GM19395 (cell line): ENCODE results near the gene ARHGAP10.

Source experiments
- ATAC-seq: cut with Tn5 transposase; IDR thresholded peaks from one replicate; pipeline ENCODE4 v1.9.1; 2021; ENCODE audit warnings: mild to moderate bottlenecking, moderate library complexity; ENCODE audit not compliant: unreplicated experiment

ARHGAP10 gene

DNA sequence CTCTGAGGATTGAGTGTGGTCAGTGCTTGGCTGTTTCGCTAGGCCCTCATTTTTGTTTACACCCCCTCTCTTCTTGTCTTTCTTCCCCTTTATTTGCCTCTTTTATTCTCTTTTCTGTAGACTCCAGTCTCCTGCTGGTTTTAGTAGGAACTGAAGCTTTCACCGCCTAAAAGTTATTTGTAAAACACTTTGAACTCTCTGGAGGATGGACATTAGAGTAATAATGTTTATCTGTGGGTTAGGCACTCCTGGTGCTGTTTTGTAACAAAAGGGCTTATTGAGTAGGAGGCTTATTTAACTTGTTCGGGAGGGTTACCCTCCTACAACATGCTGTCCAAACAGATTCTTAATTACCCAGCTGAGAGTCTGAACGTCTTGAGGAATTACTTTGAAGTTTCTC, 1.6 kb upstream of the ARHGAP10 start:
- ATAC-seq, result no peak

DNA sequence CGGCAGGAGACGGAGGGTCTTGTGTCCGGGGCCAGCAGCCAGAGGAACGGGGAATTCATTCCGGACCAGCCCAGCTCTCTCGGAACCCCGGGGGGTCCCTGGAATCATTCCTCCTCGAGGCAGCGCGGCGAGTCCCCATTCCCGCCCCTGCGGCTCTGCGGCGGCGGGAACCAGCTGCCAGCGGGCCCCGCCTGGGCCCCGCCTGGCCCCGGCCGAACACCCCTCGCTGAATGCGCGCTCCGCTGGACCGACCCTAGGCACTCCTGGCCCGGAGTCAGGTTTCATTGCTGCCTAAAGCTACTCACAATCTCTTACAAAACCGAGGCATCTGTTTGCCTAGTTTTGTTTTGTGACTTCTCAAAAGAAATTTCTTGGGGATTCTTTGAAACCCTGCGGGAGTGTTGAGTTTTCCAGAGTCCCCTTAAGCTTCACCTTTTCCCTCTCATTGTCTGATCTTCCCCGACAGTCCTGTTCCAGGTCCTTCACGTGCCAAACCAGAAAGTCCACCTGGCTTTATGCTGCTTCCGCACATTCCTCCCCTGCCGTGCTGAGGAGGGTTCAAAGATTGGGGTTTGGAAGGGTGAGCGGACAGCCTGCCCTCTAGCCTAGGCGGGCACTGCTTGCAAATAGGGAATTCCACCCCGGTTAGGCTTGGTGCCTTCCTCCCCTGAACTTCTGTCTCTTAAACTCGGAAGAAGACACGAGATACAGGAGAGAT, 789 bp downstream of the ARHGAP10 start:
- ATAC-seq, result peak; percentile 31

DNA sequence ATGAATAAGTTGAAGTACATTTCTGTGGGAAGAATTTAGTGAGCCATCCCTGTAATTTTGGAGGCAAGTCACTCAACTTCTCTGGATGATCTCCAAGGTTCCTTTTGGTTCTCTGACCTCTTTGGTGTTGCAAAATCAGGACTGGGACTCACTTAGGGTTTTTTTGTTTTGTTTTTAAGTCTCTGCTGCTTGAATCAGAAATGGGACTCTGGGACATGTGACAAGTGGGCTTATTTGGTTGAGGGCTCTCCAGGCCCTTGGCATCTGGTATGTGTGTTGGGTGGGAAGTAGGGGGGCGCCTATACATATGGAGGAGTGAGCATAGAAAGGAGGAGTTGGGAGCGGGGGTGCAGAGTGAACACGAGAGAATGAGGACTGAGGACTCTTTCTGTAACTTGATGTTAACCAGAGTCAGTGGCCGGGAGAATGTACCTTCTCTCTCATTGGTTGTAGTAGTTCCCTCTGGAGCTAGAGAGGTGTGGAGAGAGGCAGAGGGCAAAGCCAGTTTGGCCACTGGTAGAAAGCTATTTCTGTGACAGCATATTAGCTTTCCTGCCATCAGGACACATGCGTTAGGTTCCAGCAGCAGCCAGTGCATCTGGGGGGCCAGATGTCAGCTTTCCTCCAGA, 1.9 kb downstream of the ARHGAP10 start:
- ATAC-seq, result no peak

DNA sequence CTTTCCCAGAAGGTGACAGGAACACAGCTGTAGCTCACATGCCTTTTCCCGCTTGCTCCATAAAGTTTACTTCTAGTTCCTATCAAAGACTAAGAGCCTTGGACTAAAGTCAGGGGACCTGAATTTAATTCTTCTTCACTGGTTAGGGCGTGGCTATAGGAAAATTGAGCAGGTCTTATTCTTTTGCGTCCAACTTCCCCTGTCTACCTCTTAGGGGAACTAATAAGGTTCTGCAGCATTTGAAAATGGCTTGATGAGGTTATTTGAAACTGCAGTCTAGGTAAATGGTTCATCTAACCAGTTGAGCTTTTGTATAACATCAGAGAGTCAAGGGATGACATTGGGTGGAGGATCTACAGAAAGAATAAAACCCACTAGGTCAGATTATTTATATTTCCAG, 2.6 kb downstream of the ARHGAP10 start:
- ATAC-seq, result no peak

DNA sequence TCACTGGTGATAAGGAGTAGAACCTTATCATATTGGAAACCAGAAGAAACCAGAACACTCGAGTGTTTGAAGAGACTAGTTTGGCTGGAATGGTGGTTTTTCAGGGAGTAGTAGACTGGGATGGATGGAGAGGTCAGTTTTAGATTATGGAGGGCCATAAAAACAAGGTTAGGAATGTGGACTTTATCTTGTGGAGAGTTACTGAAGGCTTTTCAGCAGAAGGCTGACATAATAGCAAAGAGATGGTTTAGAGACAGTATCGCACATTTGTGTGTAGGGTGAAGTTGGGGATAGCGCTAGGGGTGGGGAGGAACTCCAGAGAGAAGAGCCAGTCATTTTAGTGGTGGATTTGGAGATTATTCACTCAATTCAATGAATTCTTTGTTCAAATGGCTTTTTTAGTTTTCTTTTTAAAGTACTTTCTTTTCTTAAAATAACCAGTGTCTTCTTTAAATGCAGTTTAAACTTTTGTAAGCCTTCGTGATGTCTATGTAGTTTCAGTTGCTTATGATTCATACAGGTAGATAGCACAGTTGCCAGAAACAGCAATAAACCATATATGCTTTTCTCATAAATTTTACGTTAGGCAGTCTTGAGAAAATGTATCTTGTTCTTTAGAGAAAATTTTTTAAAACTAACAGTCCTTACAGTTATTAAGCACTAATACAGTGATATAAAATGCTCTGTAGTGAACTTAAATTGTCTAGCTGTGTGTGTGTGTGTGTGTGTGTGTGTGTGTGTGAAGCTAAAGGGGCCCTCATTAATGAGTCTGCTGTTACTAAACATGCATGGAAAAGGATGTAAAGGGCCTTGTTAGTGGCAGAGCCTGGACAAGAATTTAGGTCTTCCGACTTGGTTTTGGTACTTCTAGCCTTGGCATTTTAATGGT, 3.8 kb downstream of the ARHGAP10 start:
- ATAC-seq, result peak; percentile 29

DNA sequence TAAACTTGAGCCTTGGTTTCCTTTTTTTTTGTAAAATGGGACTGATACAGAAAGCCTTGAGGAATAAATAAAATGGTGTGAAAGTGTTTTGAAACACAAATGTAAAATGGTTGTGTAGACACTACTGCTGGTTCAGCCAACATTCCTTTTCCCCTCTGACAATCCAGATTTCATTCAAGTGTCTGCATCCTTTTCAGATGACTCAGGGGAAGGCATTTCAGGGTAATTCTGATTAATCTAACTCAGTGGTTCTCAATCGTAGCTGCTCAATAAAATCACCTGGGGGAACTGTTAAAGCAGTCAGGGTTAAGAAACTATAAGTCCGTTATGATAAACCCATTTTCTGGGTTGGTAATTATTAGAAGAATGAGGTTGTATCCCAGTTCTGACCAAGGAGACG, 4.6 kb downstream of the ARHGAP10 start:
- ATAC-seq, result no peak

DNA sequence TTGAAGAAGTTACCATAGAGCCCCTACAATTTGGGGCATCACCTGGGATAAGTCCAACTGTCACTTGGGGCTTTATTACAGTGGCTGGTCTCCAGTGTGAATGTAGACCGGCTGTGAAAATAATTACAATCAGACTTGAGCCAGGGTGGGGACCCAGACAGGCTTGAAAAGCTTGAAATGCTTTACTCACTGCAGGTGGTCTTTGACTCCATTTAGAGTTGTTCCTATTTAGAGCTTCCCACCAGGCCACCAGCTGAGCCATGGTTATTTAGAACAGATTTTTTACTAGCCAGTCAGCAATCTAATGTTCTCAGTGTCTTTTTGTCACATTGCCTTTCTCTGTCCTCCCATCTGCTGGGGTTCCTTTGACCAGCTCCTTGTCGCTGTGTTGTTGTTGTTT, 5.7 kb downstream of the ARHGAP10 start:
- no peak for ATAC-seq

DNA sequence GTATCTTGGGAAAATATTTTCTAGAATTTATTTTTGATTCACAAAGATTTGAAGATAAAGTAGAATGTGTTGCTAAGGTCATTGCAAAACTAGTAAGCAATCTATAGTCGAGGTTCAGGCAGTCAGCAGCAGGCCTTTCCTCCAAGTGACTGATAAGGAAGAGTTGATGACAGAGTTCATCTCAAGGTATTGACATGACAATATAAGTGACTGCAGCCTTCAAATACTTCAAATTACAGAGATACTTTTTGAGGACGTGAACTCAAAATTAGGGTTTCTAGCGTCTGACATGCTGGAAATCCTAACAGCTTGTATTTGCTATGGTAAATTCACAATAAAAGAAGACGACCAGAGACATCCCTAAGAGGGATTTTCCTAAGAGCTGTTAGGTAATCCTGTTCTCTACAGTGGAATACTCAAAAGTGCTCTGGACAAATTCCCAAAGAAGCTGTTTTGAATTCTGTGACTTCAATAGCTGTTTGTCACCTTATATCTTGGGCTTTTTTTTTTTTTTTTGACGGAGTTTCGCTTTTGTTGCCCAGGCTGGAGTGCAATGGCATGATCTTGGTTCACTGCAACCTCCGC, 7.4 kb downstream of the ARHGAP10 start:
- no peak for ATAC-seq

DNA sequence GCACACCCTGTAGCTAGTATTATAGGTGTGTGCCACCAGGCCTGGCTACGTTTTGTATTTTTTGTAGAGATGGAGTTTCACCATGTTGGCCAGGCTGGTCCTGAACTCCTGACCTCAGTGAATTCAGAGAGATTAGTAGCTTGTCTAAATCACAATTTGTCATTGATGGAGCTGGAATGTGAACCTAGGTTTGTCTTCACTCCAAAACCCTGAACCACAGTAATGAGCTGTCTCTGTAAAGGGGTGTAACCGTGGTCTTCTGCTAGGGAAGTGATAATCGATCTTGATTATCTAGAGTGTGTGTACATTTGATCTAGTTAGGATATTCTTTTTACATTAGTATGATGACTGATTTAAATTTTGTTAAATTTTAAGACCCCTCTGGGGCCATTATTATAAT, 8.3 kb downstream of the ARHGAP10 start:
- ATAC-seq, result no peak

DNA sequence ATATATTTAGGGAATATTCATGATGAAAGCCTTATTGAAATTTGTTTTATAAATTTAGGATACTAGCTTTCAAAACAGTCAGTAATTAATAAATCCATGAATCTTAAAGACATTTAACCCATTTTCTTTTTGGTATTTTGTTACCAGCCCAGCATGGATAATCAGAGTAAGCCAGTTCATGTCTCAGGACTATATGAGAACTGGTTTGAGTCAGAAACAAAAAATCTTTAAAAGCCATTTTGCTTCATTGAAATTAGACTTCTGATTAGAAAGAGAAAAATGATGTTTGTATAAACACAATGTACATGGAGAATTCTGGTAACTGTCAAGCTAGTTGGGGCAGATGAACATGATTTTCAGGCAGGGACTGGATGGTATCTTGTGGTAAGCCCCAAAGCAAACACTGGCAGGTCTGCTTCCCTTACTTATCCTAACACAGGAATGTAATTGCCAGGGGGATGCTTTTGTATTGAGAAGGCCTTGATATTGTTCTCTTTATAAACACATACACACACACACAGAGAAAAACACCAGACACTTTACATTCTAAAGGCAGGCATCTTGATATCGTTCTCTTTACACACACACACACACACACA, 9.4 kb downstream of the ARHGAP10 start:
- ATAC-seq, result no peak

DNA sequence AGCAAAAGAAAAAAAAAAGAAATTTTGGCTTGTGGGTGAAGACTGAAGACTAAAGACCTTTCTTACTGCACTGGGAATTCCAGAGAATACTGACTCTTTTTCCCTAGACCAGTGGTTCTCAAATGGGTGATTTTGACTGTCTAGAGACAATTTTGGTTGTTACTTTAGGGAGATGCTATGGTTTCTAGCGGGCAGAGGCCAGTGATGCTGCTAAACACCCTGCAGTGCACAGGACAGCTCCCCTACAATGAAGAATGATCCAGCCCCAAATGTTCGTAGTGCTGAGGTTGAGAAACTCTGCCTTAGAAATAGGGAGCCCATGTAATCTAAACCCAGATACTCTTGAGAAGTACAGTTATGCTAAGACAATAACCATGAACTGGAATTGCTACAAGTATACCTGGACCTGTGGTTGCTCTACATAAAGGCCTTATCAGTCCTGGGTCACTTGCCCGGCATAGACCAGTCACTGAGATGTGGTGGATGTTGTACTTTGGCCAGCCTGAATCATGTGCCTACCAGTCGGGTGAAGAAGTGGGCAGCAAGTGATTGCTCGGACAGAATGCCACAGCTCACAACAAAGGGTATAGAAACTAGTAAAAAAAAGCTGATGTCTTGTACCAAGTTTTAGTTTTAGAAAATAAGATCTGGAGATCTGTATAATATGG, 16.0 kb downstream of the ARHGAP10 start:
- no peak for ATAC-seq

DNA sequence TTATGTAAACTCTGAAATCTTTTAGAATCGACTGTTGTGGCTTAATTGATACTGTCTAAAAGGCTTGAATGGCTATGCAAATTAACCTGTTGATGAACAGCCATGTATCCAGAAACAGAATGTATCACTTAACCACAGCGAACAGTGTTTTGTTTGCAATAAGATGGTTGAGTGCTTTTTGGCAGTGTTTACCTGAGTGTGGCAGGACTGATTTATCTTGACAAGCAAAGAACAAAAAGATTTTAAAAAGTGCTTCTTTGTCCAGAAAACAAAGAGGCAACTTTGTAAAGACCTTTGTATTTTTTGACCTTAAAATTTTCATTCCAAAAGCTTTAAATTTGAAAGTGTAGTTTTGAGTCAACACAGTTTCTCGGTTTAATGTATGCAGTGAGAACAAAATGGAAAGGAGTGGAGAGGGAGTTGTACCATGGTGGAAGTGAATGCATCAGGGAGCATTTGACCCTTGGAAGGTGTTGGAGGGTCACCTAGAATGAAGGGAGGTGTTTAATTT, 18.0 kb downstream of the ARHGAP10 start:
- ATAC-seq, result peak; percentile 99

DNA sequence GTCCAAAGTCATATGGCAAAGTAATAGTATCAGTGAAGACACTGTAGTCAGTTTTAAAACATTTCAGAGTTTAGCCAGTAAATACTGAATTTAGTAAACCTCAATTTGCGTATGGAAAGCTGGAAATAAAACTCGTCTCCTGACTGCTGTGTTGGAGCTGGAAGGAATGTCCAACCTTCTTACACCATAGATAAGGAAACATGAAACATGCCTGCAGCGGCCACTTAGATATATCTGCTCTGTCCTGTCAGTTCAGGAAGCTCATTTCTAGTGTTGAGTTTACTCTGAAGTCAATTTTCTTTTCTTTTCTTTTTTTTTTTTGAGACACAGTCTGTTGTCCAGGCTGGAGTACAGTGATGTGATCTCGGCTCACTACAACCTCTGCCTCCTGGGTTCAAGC, 21.2 kb downstream of the ARHGAP10 start:
- ATAC-seq, result no peak

DNA sequence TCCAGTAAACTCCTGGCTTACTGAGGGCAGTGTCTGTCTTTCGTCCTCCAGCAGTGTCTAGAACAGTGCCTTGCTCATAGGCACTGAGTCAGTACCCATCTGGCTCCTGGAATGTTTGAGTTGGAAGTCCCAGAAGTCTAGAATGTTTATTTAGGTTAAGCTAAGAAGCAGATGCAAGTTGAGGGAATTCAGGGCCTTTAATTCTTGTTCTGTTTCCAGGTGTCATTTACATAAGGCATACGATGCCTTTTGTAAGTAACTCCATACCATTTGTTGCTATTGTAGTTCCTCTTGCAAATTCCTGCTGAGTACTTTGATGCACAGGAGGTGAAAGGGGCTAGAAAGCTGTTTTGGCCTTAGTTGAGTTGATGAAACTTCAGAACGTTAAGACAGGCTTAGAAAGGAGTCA, 22.2 kb downstream of the ARHGAP10 start:
- no peak for ATAC-seq

DNA sequence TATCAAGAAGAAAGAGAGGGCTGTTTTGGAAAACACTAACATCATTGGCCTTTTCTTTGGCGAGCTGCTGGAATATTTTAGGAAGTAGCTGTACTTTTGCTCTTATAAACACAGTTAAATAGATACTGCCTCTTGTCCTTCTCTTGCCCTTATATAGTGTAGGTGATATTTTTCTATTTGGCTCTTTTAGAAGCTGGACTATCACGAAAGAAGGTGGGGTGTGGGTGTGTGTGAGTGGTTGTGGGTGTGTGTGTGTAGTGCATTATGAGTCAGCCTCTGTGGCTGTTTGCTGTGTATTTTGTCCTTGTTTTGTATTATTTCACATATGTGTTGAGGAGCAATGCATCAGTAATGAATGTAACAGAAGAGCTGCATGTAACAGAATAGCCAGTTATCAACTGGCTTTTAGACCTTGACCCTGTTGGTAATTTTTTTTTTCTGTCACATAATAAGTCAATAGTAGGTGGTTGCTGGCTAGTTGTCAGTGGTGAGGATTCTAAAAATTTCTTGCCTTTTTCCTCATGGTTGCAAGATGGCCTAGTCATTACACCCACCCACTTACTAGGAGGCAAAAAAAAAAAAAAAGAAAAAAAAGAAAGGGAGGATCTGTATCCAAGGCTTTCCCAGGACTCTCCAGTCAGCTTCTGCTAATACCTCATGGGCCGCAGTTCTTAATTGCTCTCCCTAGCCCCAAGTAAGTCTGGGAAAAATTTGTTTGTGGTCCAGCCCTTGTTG, 23.8 kb downstream of the ARHGAP10 start:
- no peak for ATAC-seq

DNA sequence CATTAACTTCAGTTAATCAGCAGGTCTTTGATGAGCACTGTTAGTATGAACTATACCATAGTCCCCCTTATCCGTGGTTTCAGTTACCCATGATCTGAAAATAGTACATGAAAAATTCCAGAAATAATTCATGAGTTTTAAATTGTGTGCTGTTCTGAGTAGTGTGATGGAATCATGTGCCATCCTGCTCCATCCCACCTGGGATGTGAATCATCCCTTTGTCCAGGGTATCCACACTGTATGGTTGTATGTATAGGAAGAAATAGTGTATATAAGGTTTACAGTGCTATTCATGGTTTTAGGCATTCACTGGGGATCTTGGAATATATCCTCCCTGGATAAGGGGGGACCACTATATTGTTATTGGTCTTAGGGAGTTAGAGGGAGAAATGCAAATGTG, 24.5 kb downstream of the ARHGAP10 start:
- ATAC-seq, result no peak

DNA sequence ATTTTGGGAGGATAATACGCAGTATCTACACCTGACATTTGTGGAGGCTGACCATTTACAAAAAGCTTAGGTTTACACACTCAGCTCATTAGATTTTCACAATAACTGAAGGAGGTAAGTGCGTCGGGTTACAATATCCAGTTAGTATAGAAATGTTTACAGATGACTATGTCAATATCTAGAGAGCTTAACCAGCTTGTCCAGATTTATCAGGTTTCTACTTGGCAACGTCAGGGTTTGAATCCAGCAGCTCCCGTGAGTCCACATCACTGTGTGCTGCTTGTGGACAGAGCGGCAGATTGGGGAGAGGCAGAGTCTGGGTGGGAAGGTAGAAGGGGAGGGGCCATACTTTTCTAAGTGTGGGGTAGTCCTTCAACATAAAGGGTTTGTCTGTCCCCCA, 28.3 kb downstream of the ARHGAP10 start:
- no peak for ATAC-seq

DNA sequence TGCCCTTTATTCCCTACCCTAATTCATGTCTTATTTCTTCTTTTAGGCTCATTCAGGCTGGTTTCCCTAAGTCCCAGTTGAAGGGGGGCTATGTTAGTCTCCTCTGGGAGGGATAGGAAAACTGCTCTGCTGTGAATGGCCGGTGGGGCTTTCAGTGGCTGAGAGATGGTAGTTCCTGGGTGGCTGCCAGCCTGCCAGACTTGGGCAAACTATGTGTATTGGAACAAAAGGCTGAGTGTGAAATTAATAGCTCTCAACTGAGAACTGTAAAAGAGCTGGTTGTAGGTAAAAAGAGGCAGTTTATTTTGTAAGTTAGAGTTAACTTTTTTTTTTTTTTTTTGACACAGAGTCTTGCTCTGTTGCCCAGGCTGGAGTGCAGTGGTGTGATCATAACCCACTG, 28.8 kb downstream of the ARHGAP10 start:
- no peak for ATAC-seq

DNA sequence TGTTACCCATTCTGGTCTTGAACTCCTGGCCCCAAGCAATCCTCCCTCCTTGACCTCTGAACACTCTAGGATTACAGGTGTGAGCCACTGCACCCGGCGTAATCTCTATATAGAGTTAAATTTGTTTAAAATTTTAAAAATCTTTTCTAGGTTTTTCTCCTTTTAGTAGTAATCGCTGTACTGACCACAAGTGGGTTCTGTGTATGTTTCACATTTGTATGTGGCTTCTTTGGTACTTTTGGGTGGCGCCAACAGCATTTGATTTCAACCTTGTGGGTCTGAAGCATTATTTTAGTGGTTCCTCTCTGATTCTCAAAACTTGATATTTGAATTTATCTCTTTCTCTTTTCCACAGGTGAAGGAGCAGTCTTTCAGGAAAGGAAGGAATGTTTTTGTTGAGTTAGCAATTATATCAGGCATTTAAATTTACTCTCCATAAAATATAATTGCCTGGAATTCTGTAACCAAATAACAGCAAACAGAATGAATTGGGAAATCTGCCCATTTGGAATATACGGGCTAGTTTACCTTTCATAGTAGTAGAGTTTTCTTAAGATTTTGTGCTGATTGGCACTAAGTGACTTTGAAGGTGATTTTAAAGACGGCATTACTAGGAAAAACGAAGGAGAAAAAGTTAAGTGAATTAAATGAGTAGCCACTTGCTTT, 29.5 kb downstream of the ARHGAP10 start:
- peak; percentile 60 for ATAC-seq
